Esophagus (tissue), 2 donors: ENCODE measurements around the gene XPO6. TPM values are rescaled to one million over a fixed set of nuclear protein-coding genes. Genes with fewer than 3 reads are reported as not detected.

Experiments
- H3K27ac ChIP-seq, 2 donors: one replicate each; pipeline ENCODE4 v1.5.1; 2013; ENCODE audit warnings: low read depth in 2 of 2, mild to moderate bottlenecking in 2 of 2, inconsistent platforms in 1 of 2, low read length in 1 of 2, moderate library complexity in 1 of 2
- H3K27me3 ChIP-seq, 2 donors: one replicate each; pipeline ENCODE4 v1.6.1; 2013; ENCODE audit warnings: low read length in 2 of 2, control low read depth in 1 of 2, mild to moderate bottlenecking in 1 of 2; ENCODE audit not compliant: insufficient read depth in 2 of 2, control insufficient read depth in 1 of 2
- H3K36me3 ChIP-seq, 2 donors: one replicate each; pipeline ENCODE4 v1.6.1; 2013; ENCODE audit warnings: low read length in 1 of 2; ENCODE audit not compliant: control insufficient read depth in 2 of 2, insufficient read depth in 2 of 2
- H3K4me1 ChIP-seq, 2 donors: one replicate each; pipeline ENCODE4 v1.6.1; 2013; ENCODE audit warnings: low read length in 1 of 2; ENCODE audit not compliant: control insufficient read depth in 2 of 2, insufficient read depth in 2 of 2
- H3K4me3 ChIP-seq, 2 donors: one replicate each; pipeline ENCODE4 v1.5.1; 2013; ENCODE audit warnings: low read length in 2 of 2, mild to moderate bottlenecking in 2 of 2, low read depth in 1 of 2, moderate library complexity in 1 of 2
- H3K9me3 ChIP-seq, 2 donors: one replicate each; pipeline ENCODE4 v1.6.1; 2013; ENCODE audit warnings: mild to moderate bottlenecking in 2 of 2, low read depth in 1 of 2, low read length in 1 of 2, moderate library complexity in 1 of 2; ENCODE audit not compliant: control insufficient read depth in 2 of 2, insufficient read depth in 1 of 2
- WGBS, 2 donors: extraction: QIAGEN DNeasy Blood & Tissue Kit; methylation state at CpG; one replicate each; pipeline ENCODE4 v1.1.7; 2013; 5-methylcytosine and 5-hydroxymethylcytosine counted together
- polyA plus RNA-seq, 2 donors: library from polyadenylated mRNA; stranded (reverse); fragments of 200-250 nt; gene quantifications; one replicate each; pipeline ENCODE4 v1.2.3, GENCODE V29; 2013
- donor health status: healthy with polysubstance abuse.
- donor health status: Bipolar disorder and iron deficiency.

XPO6 gene
- polyA plus RNA-seq, 2 donors = 50.6 to 52.1 TPM

DNA sequence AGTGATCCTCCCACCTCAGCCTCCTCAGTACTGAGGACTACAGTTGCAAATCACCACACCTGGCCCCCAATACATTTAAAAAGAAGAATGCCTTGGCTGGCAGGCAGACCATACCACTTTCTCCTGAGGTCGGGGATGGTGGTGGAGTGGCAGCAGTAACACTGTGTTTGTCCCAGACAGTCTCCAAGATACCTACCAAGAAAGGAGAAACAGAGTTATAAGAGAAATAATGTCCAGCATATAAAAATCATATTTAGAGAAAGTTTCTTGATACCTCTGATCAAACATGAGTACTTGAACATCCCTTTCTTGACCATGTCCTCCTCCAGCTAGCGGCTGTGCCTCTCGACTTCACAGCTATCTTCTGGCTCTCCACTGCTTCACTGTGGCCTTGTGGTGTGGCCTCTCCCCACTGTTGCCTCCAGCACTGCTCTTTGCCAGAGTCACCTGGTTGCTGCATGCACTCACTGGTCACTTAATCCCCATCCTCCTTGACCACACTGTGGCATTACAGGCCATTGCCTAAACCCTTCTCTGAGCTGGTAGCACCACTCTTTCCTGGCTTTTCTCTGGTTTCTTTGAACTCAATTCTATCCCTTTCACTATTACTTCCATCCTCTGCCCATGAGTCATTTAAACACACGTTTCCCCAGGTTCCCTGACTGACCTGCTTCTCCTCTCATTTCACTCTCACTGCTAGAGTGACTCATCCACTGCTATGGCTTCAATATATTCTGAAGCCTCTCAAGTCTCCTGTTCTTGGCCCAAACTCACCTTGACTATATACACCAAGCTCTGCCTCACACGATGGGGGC, 45.2 kb downstream of the XPO6 start:
- Histone ChIP-seq H3K9me3 (no peaks in the 10 kb centered on the region), H3K27ac (peak overlapping the region in 1 of 2 donors; percentile 45), H3K4me1 (peaks cover 0 to 4% of the 10 kb centered on the region in 2 donors), H3K36me3 (peaks cover 16 to 22% of the 10 kb centered on the region in 2 donors), H3K4me3 (no peak overlapping the region), H3K27me3 (no peaks in the 10 kb centered on the region)
- WGBS, 2 donors = 79% methylated on average over 5 of the region's 5 CpGs

DNA sequence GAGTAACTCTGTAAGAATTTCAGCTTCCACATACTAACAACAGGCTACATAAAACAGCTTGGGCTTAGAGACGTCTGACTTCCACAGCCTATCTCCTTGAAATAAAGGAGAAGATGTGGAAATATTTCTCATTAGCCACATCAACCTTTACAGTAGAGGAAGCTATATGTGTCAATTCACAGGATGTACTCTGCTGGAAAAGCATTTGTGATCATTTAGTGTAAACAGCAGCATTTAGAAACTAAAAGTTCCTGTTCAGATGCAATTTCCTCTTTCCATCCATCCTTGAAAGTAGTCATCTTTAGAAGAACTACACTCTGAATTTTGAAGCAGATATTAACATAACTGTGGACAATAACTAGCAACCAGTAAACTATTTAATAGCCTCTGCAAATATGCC, 46.2 kb downstream of the XPO6 start:
- no peak overlapping the region for H3K4me3 ChIP-seq
- H3K36me3 ChIP-seq = peaks cover 16 to 22% of the 10 kb centered on the region in 2 donors
- H3K9me3 ChIP-seq = no peaks in the 10 kb centered on the region
- 86 to 87% methylated on average over 1 of the region's 1 CpG for WGBS, 2 donors
- peaks cover 0 to 4% of the 10 kb centered on the region in 2 donors for H3K4me1 ChIP-seq
- H3K27me3 ChIP-seq = no peaks in the 10 kb centered on the region
- H3K27ac ChIP-seq = no peak overlapping the region

DNA sequence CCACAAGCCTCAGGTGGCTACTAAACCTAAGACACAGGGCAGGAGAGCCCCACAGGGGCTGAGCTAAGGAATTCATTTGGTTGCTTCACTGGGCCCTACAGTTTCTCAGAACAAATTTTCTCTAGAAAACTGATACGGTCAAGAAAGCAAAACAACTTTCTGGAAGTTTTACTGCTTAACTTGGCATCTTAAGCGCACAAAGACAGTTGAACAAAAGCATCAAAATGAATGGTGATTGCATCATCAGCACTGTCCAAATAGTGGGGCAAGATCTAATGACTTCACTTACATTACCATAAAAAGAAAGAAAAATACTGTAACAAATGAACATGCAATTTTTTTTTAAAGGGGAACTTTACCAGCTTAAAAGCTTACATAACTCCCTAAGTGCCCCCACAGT, 47.6 kb downstream of the XPO6 start:
- Histone ChIP-seq H3K9me3 (no peaks in the 10 kb centered on the region), H3K27me3 (no peaks in the 10 kb centered on the region), H3K27ac (no peak overlapping the region), H3K36me3 (peaks cover 10 to 14% of the 10 kb centered on the region in 2 donors), H3K4me3 (no peak overlapping the region), H3K4me1 (peaks cover 0 to 4% of the 10 kb centered on the region in 2 donors)
- WGBS, 2 donors = 53 to 54% methylated on average over 2 of the region's 2 CpGs

DNA sequence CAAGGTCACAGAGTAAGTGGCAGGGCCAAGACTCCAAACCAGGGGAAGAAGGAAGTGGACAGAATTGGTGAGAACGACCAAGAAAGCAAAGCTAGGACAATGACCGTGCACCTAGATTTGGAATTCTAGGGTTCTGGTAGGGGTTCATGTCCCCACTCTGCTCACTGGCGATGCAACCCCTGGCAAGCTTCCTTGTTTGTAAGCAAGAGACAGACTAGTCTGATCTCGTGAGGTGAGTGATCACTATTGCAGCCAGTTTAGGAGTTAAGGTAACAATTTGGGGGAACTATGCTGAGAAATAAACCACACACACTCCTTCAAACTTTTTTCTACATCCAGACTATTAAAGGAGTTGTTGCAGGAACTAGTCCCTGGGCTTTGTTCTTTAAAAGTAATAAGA, 48.1 kb downstream of the XPO6 start:
- Histone ChIP-seq H3K27me3 (no peaks in the 10 kb centered on the region), H3K4me3 (no peak overlapping the region), H3K4me1 (peaks cover 0 to 4% of the 10 kb centered on the region in 2 donors), H3K27ac (no peak overlapping the region), H3K9me3 (no peaks in the 10 kb centered on the region), H3K36me3 (peaks cover 8 to 11% of the 10 kb centered on the region in 2 donors)
- WGBS, 2 donors = 67 to 75% methylated on average over 4 of the region's 4 CpGs

DNA sequence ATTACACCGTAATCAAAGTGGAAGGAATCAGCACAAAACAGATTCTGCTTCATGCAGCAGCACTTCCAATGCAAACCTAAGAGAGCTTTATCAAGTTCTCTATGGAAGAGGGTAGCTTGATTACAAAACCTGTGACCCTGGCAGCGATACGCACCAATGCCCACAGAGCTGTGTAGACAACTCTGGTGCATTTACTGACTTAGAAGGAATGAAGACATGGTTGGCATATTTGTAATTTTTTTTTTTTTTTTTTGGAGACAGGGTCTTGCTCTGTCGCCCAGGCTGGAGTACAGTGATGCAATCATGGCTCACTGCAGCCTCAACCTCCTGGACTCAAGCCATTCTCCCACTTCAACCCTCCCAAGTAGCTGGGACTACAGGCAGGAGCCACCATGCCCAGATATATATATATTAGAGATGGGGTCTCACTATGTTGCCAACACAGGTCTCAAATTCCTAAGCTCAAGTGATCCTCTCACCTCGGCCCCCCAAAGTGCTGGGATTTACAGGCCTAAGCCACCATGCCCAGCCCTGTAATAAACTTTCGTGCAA, 49.4 kb downstream of the XPO6 start:
- Histone ChIP-seq H3K36me3 (peaks cover 8 to 14% of the 10 kb centered on the region in 2 donors), H3K27ac (no peak overlapping the region), H3K9me3 (no peaks in the 10 kb centered on the region), H3K4me3 (no peak overlapping the region), H3K4me1 (peaks cover 0 to 6% of the 10 kb centered on the region in 2 donors), H3K27me3 (no peaks in the 10 kb centered on the region)
- 94 to 98% methylated on average over 6 of the region's 6 CpGs for WGBS, 2 donors

DNA sequence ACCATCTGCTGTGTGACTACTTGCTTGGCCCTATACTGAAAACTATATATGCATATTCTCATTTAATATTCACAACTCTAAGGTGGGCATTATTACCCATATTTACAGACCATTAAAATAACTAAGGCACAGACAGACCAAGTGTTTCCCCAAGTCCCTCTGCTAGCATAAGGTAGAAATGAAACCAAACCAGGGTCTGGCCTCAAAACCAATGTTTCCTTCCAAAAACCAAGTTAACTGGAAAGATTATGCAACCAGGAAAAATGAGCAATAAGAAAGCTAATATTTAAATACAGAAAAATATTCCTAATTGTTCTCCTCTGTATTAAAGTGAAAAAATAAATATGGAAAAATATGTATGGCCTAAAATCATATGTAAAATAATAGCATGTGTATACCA, 50.1 kb downstream of the XPO6 start:
- Histone ChIP-seq H3K9me3 (no peaks in the 10 kb centered on the region), H3K4me1 (peaks cover 0 to 3% of the 10 kb centered on the region in 2 donors)

DNA sequence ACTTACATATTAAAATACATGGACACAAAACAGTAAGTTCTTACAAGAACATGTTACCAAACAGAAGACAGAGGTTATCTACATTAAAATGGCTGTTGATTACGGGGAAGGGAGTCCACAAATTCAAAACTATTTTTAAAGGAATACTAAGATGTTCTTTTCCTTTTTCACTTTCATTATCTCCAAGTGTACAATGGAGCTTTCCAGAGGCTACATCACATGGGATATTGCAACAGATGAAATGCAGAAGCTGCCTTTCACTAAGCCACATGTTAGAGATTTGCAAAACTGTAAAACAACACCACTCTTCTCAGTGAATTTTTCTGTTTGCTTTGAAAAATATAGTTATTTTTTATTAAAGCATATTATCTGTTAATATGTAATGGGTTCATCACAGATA, 53.6 kb downstream of the XPO6 start:
- Histone ChIP-seq H3K9me3 (no peaks in the 10 kb centered on the region), H3K4me3 (no peak overlapping the region), H3K27me3 (no peaks in the 10 kb centered on the region), H3K27ac (no peak overlapping the region), H3K36me3 (peaks cover 11 to 14% of the 10 kb centered on the region in 2 donors), H3K4me1 (peaks cover 0 to 2% of the 10 kb centered on the region in 2 donors)
- 80 to 86% methylated on average over 1 of the region's 1 CpG for WGBS, 2 donors

More for the DNA sequence above, 50.1 kb downstream of the XPO6 start:
- Histone ChIP-seq H3K4me3 (no peak overlapping the region), H3K27ac (no peak overlapping the region), H3K36me3 (peaks cover 8% of the 10 kb centered on the region in 2 donors), H3K27me3 (no peaks in the 10 kb centered on the region)

DNA sequence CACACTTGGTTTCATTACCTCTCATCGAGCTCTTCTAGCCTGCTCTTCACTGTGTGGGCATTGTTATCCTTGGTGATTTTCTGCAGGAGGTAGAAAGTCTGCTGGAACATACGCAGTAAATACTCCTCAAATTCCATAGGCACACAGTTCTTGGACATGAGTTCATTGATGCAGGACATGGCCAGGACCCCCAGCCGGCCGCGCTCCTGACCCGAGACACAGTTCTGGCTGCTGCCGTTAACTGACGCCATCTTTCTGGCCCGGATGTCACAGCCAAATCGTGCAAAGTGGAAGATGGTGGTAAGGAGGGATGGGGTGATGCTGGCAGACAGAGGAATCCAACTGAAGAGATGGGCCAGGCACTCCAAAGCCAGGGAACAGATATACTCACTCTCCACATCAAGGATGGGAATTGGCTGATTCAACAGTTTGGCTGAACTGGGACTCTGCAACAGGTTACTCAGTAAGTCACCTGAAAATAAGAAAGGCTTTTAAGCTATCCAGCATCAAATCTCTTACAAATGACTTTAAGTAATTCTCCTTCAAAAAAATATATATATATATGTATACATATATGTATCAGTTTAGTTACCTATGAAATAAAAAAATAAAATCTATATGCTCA, 55.6 kb downstream of the XPO6 start:
- Histone ChIP-seq H3K4me3 (no peak overlapping the region), H3K27me3 (no peaks in the 10 kb centered on the region), H3K4me1 (peaks cover 0 to 2% of the 10 kb centered on the region in 2 donors), H3K36me3 (peaks cover 11 to 19% of the 10 kb centered on the region in 2 donors), H3K9me3 (no peaks in the 10 kb centered on the region), H3K27ac (no peak overlapping the region)
- WGBS, 2 donors = 95 to 97% methylated on average over 10 of the region's 10 CpGs

DNA sequence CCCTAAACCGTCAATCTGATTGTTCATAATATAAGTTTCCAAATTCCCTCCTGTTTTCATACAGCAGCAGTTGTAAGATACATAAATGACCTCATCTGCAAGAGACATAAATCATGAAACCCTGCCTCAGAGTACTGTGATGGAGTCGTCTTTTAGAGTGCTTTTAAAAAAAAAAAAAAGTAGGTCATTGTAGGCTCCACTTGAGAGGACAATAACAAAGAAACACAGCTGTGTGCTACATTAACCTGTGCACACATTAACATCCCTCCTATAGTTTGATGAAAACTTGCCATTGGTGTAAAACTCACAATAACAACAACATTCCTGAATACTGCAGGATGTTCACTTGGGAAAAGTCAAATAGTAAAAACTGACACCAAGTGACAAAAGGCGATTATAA, 56.5 kb downstream of the XPO6 start:
- no peak overlapping the region for H3K4me3 ChIP-seq
- H3K9me3 ChIP-seq = no peaks in the 10 kb centered on the region
- peaks cover 11 to 24% of the 10 kb centered on the region in 2 donors for H3K36me3 ChIP-seq
- H3K4me1 ChIP-seq = peaks cover 0 to 2% of the 10 kb centered on the region in 2 donors
- H3K27ac ChIP-seq = no peak overlapping the region
- H3K27me3 ChIP-seq = no peaks in the 10 kb centered on the region
- WGBS, 2 donors = 65 to 70% methylated on average over 3 of the region's 3 CpGs
